Measurements from ENCODE around the gene SND1. TPM values are rescaled to one million over a fixed set of nuclear protein-coding genes. Genes with fewer than 3 reads are reported as not detected.

Gene SND1
- total and polyA plus RNA-seq, 2 donors (not counting 3 experiments of a cell fraction or from before 2014, with no cell fraction given) = 116 to 249 TPM

DNA sequence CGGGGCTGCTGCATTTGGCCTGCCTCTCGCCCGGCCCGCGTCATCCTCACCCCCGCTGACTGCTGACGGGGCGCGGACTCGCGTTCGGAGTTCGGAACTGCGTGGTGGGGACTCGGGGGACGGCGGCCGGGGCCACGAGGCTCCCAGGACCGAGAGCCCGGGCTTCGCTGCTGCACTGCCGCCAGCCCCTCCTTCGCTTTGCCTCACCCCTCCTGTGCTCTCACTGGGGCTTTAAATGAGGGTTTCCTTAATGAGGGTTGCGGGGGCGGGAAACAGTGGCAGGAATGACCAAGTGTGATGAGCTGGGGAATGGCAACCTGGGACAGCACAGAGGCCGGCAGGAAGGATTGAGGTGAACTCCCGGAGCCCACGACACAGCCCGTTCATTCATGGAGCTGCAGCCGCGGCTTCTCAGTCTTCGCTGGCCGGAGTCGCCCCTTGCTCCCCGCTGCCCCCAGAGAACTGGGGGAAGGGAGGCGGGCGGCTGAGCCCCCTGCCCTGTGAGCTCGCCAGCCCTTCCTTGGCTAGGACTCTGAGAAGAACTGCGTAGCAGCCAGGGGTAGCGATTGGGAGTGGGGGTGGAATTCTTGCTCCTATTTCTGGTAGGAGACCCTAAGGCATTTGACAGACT lies 380.7 kb downstream of the SND1 start:
- no peaks in the 10 kb centered on the region for H3K79me2 ChIP-seq (ENCODE audit: control insufficient read depth, insufficient read depth, low read length)
- dilution Hi-C loops (cut with MboI; ENCODE audit: extremely low pct_ligation_motif_present, low sequenced_read_pairs) (no loop called here), intact Hi-C loops (cut with micrococcal nuclease) (loop anchor here (1.0 to 10.0 kb wide), 3 partner anchors 100 to 448 kb away; partner anchors contain the start of genes ARF5 and GCC1)
- no peak overlapping the region for H2AFZ ChIP-seq (ENCODE audit: low read depth, low read length)
- ChIA-PET CTCF (interaction anchor here (0.6 to 1.6 kb wide), 2 partner anchors 103 to 1269 kb away, joined by 4 read pairs; no protein-coding TSS in a partner anchor), POLR2A (no interaction called here)
- peak overlapping the region in 2 of 3 experiments; percentile 8 to 45 for H3K4me3 ChIP-seq (replicated peaks in 1 of 3; ENCODE audit: insufficient read depth in 1 of 3, low read depth in 1 of 3, low read length in 3 of 3)
- no TSS peak for BruUV-seq (replicated peaks)
- H3K9me3 ChIP-seq (replicated peaks; ENCODE audit: control insufficient read depth, insufficient read depth, low read length) = no peaks in the 10 kb centered on the region
- no peaks in the 10 kb centered on the region for H3K9me1 ChIP-seq (replicated peaks; ENCODE audit: control insufficient read depth, extremely low read depth, insufficient read depth, low read length)
- H3K4me2 ChIP-seq (ENCODE audit: insufficient read depth, low read length) = peak overlapping the region; percentile 40
- no peaks in the 10 kb centered on the region for H3K36me3 ChIP-seq (ENCODE audit: control insufficient read depth in 2 of 2, extremely low read depth in 1 of 2, insufficient read depth in 2 of 2, low read length in 2 of 2)
- H3K9ac ChIP-seq (replicated peaks; ENCODE audit: extremely low read depth, insufficient read depth, low read length) = peak overlapping the region; percentile 15
- FAIRE-seq (no peak), DNase-seq (ENCODE audit: low read depth, low spot score) (no peak)
- H3K4me1 ChIP-seq (ENCODE audit: control insufficient read depth, extremely low read depth, insufficient read depth, low read length) = peaks cover 6% of the 10 kb centered on the region
- H3K27me3 ChIP-seq (ENCODE audit: control insufficient read depth in 2 of 2, insufficient read depth in 2 of 2, low read length in 2 of 2) = no peaks in the 10 kb centered on the region
- H4K20me1 ChIP-seq (replicated peaks; ENCODE audit: control insufficient read depth, extremely low read depth, insufficient read depth, low read length) = peaks cover 4% of the 10 kb centered on the region
- no peak overlapping the region for H3K27ac ChIP-seq (ENCODE audit: insufficient read depth, low read depth, low read length)
- TF ChIP-seq GATA2 (IDR thresholded peaks at IDR 0.05; ENCODE audit: insufficient read depth, insufficient read length, low read depth, low read length) = no peak
- TF ChIP-seq POLR2AphosphoS5 (IDR thresholded peaks at IDR 0.05; ENCODE audit: insufficient read depth, low read depth, low read length) = no peak
- TF ChIP-seq EZH2 (IDR thresholded peaks at IDR 0.05; ENCODE audit: borderline replicate concordance, low read depth, low read length, severe bottlenecking) = no peak
- no peak for TF ChIP-seq POLR2A (IDR thresholded peaks at IDR 0.05; ENCODE audit: low read depth, low read length)
- no peak for TF ChIP-seq MYC (IDR thresholded peaks at IDR 0.05; ENCODE audit: low read depth, low read length)
- no peak for TF ChIP-seq JUN (IDR thresholded peaks at IDR 0.05; ENCODE audit: borderline replicate concordance, insufficient read depth, insufficient read length, low read depth)
- no peak for TF ChIP-seq FOS (IDR thresholded peaks at IDR 0.05; ENCODE audit: borderline replicate concordance, insufficient read depth, low read length)
- TF ChIP-seq, protein P1, sequence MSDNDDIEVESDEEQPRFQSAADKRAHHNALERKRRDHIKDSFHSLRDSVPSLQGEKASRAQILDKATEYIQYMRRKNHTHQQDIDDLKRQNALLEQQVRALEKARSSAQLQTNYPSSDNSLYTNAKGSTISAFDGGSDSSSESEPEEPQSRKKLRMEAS (IDR thresholded peaks at IDR 0.05; ENCODE audit: insufficient read depth, insufficient read length) = no peak
- TF ChIP-seq, protein P2, sequence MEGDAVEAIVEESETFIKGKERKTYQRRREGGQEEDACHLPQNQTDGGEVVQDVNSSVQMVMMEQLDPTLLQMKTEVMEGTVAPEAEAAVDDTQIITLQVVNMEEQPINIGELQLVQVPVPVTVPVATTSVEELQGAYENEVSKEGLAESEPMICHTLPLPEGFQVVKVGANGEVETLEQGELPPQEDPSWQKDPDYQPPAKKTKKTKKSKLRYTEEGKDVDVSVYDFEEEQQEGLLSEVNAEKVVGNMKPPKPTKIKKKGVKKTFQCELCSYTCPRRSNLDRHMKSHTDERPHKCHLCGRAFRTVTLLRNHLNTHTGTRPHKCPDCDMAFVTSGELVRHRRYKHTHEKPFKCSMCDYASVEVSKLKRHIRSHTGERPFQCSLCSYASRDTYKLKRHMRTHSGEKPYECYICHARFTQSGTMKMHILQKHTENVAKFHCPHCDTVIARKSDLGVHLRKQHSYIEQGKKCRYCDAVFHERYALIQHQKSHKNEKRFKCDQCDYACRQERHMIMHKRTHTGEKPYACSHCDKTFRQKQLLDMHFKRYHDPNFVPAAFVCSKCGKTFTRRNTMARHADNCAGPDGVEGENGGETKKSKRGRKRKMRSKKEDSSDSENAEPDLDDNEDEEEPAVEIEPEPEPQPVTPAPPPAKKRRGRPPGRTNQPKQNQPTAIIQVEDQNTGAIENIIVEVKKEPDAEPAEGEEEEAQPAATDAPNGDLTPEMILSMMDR (IDR thresholded peaks at IDR 0.05; ENCODE audit: extremely low read depth in 1 of 2, insufficient read depth in 1 of 2, low read depth in 1 of 2, low read length in 2 of 2) = no peak

Measured in endothelial cell of umbilical vein (primary cell).